DMS114 treated with DMSO at 0.1 percent for 48 hours (cell line): ENCODE results near the gene RS1.

Source experiments
- DNase-seq: peaks from one replicate; lab custom pipeline; 2025; ENCODE audit not compliant: unreplicated experiment; lab: John Stamatoyannopoulos, UW

Gene RS1

GRCh38 chrX:18607966-18608365, 63.9 kb downstream of the RS1 start:
- DNase-seq: no peak

- no peak for DNase-seq
These were observed 73.5 kb downstream of the RS1 start for GRCh38 chrX:18598413-18598812.

GRCh38 chrX:18596096-18596495, 75.8 kb downstream of the RS1 start:
- no peak for DNase-seq

- no peak for DNase-seq
These were observed 77.8 kb downstream of the RS1 start for GRCh38 chrX:18594079-18594478.

GRCh38 chrX:18591834-18592233, 80.1 kb downstream of the RS1 start:
- no peak for DNase-seq
